DOHH2 (cell line): ENCODE data around the gene VWC2.

Experiments
- H3F3A ChIP-seq: fragments of 200-600 bp; sonication (generic), shearing (Covaris generic); 2 replicates; pipeline ENCODE4 v1.6.0; 2016; ENCODE audit warnings: antibody characterized with exemption, mild to moderate bottlenecking; ENCODE audit not compliant: control insufficient read depth, insufficient read depth
- H3K27ac ChIP-seq: fragments of 200-600 bp; sonication (generic); 2 replicates; pipeline ENCODE4 v1.5.1; 2014; ENCODE audit warnings: low read depth, mild to moderate bottlenecking, low read length, moderate library complexity
- H3K27me3 ChIP-seq: fragments of 200-600 bp; sonication (generic); 2 replicates; pipeline ENCODE4 v1.6.1; 2014; ENCODE audit warnings: mild to moderate bottlenecking, low read length, mixed read lengths; ENCODE audit not compliant: control insufficient read depth
- H3K36me3 ChIP-seq: fragments of 200-600 bp; sonication (generic); 2 replicates; pipeline ENCODE4 v1.6.1; 2014; ENCODE audit warnings: mild to moderate bottlenecking, low read length, moderate library complexity, mixed read lengths; ENCODE audit not compliant: control insufficient read depth
- H3K4me1 ChIP-seq: fragments of 200-600 bp; sonication (generic); 2 replicates; pipeline ENCODE4 v1.6.1; 2014; ENCODE audit warnings: mild to moderate bottlenecking, low read length, mixed read lengths; ENCODE audit not compliant: control insufficient read depth
- H3K4me2 ChIP-seq: fragments of 200-600 bp; sonication (generic); 2 replicates; pipeline ENCODE4 v1.6.0; 2014; ENCODE audit warnings: mild to moderate bottlenecking, low read length, moderate library complexity
- H3K4me3 ChIP-seq: fragments of 200-600 bp; sonication (generic); 2 replicates; pipeline ENCODE4 v1.5.1; 2014; ENCODE audit warnings: mild to moderate bottlenecking, low read length, mixed read lengths
- H3K79me2 ChIP-seq: fragments of 200-600 bp; sonication (generic); 2 replicates; pipeline ENCODE4 v1.6.1; 2014; ENCODE audit warnings: mild to moderate bottlenecking, low read length, mixed read lengths; ENCODE audit not compliant: control insufficient read depth
- H3K9me2 ChIP-seq: fragments of 200-600 bp; sonication (generic); replicated peaks from 2 replicates; pipeline ENCODE4 v1.6.1; 2014; ENCODE audit warnings: mild to moderate bottlenecking, low read length, mixed read lengths; ENCODE audit not compliant: control insufficient read depth
- H3K9me3 ChIP-seq: fragments of 200-600 bp; sonication (generic); 2 replicates; pipeline ENCODE4 v1.6.1; 2014; ENCODE audit warnings: antibody characterized with exemption, low read length, mixed read lengths; ENCODE audit not compliant: control insufficient read depth, insufficient read depth
- H4K20me1 ChIP-seq: fragments of 200-600 bp; sonication (generic); 2 replicates; pipeline ENCODE4 v1.6.0; 2014; ENCODE audit warnings: low read depth, mild to moderate bottlenecking, antibody characterized with exemption, low read length, moderate library complexity; ENCODE audit not compliant: control insufficient read depth, insufficient read depth
- CTCF ChIP-seq: fragments of 200-600 bp; sonication (generic); IDR thresholded peaks from one replicate; pipeline ENCODE4 v1.5.1; 2014; ENCODE audit warnings: antibody characterized with exemption, mild to moderate bottlenecking, low read depth, low read length; ENCODE audit not compliant: poor library complexity, severe bottlenecking
- EZH2phosphoT487 ChIP-seq: fragments of 200-600 bp; sonication (generic); IDR thresholded peaks from 2 replicates; pipeline ENCODE4 v1.6.1; 2017; ENCODE audit warnings: borderline replicate concordance, mild to moderate bottlenecking, antibody characterized with exemption, low read length, moderate library complexity, mixed read lengths

VWC2 gene

DNA sequence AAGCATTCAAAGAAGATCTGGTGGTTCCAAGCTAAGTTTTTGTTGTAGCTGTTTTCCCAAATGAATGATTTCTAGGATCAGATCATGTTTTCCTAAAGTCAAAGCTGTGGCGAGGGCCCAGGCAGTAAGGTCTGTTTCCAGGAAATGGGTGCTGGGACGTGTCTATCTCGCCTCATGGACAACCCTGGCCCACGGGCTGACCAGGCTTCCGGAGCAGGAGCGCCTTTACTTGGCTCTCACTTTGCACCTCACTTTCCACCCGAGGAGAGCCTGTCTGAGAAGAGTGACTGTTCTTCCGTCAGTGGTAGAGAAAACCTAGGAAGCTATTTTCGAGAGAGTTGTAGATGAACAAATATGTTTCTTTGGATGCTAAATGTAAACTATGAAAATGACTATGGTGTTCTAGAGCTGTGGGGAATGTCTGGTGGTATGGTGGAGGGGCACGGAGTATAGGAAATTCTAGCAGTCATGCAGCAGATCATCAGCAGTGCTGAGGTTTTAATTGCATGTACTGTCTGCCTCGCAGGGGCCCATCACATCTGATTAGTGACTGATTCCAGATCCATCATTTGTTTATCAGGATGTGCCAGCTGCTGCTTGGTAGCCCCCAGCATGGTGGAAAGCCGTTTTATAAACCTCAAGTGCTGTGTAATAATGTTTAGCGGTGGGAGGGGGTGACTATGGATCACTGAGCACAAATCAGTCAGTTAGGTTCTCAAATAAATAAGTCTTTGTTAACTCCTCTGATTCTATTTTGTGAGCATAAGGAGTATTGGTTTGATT, 66.6 kb downstream of the VWC2 start:
- no peaks in the 10 kb centered on the region for H3K9me3 ChIP-seq
- TF ChIP-seq EZH2phosphoT487 (no peak), CTCF (no peak)
- H3K9me2 ChIP-seq: no peaks in the 10 kb centered on the region
- no peaks in the 10 kb centered on the region for H4K20me1 ChIP-seq
- H3K4me3 ChIP-seq: no peak overlapping the region
- H3K27me3 ChIP-seq: peaks cover 3% of the 10 kb centered on the region; the same call in 1 of the 2 replicates
- H3K79me2 ChIP-seq: no peaks in the 10 kb centered on the region
- no peaks in the 10 kb centered on the region for H3F3A ChIP-seq
- H3K36me3 ChIP-seq: no peaks in the 10 kb centered on the region
- H3K27ac ChIP-seq: no peak overlapping the region
- no peak overlapping the region for H3K4me2 ChIP-seq
- no peaks in the 10 kb centered on the region for H3K4me1 ChIP-seq

GRCh38 chr7:49840751-49841405, 67.4 kb downstream of the VWC2 start:
- Histone ChIP-seq H3K4me1 (no peaks in the 10 kb centered on the region), H3K27me3 (peaks cover 3% of the 10 kb centered on the region; the same call in 1 of the 2 replicates), H3K9me3 (no peaks in the 10 kb centered on the region), H4K20me1 (no peaks in the 10 kb centered on the region), H3K27ac (no peak overlapping the region), H3K9me2 (no peaks in the 10 kb centered on the region), H3K4me3 (no peak overlapping the region), H3K4me2 (no peak overlapping the region), H3F3A (no peaks in the 10 kb centered on the region), H3K36me3 (no peaks in the 10 kb centered on the region), H3K79me2 (no peaks in the 10 kb centered on the region)
- TF ChIP-seq EZH2phosphoT487: no peak
- TF ChIP-seq CTCF: no peak

DNA sequence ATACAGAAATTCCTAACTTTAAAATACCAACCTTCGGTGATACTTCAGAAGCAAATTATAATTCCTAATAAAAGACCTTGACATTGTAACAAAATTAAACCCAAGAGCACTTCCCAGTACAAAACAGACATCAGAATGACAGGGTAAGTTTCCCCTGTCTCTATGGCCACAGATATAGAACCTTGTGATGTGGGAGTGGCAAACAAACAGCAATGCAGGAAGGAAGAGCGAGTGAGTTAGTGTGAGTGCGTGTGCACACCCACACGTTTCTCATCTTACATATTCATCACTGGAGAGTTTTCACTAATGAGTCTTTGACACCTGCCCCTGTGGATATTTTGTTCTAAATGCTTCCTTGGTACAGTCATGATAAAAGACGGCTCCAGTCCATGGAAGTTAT, 72.2 kb downstream of the VWC2 start:
- Histone ChIP-seq H3K27ac (no peak overlapping the region), H3F3A (no peaks in the 10 kb centered on the region), H3K36me3 (no peaks in the 10 kb centered on the region), H3K9me2 (no peaks in the 10 kb centered on the region), H3K4me3 (no peak overlapping the region), H3K4me2 (no peak overlapping the region), H3K9me3 (no peaks in the 10 kb centered on the region), H4K20me1 (no peaks in the 10 kb centered on the region), H3K79me2 (no peaks in the 10 kb centered on the region), H3K27me3 (peaks cover 3% of the 10 kb centered on the region; the same call in 1 of the 2 replicates), H3K4me1 (no peaks in the 10 kb centered on the region)
- no peak for TF ChIP-seq CTCF
- TF ChIP-seq EZH2phosphoT487: no peak
